ENCODE data around the gene FETUB.

Gene FETUB, protein sequence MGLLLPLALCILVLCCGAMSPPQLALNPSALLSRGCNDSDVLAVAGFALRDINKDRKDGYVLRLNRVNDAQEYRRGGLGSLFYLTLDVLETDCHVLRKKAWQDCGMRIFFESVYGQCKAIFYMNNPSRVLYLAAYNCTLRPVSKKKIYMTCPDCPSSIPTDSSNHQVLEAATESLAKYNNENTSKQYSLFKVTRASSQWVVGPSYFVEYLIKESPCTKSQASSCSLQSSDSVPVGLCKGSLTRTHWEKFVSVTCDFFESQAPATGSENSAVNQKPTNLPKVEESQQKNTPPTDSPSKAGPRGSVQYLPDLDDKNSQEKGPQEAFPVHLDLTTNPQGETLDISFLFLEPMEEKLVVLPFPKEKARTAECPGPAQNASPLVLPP

DNA sequence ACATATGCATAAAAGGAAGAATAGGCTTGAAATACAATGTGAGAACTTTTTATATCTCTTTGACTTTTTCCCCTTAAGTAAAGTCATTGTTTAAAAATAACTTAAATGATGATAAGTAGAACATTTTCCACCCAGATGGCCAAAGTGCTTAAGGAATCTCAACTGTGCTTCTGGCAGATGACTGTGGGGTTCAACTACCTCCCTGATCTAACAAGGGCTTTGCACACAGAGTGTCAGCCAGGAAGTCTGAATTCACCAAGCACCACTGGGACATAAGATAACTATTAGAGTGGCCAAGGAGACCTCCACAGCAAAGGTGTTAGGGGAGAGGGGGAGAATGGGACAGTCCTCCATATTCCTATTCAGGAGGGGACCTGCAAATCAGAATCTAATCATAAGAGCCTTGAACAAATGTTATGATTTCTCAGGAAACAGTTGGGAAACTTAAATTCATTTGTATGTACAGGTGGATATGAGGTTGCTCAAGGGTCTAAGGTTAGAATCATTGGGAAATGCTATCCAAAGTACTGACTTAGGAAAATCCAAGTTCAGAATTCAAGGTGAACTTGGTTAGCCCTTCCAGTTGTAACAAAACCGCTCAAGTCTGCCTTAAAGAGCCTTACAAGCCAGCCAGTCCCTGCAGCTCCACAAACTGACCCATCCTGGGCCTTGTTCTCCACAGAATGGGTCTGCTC lies at the start of gene FETUB:
Gene FETUB, plus strand, starts transcription at position 622 of the 695 bp plus-strand sequence. Its CDS starts 62 bp downstream, at position 684.
- no peaks in the 10 kb centered on the region for H3K9me3 ChIP-seq (ENCODE audit: control insufficient read depth, insufficient read depth, low read length)
- no CpG with 5 or more reads among the region's 1 CpG for WGBS (ENCODE audit: insufficient coverage, insufficient read length)
- H3K36me3 ChIP-seq (ENCODE audit: control insufficient read depth, insufficient read depth, low read length), result no peaks in the 10 kb centered on the region
- H3K4me1 ChIP-seq (ENCODE audit: control insufficient read depth, insufficient read depth, low read length), result 0 out of 2 replicates have a peak, but pooled peaks cover 2% of the 10 kb centered on the region
- DNase-seq (ENCODE audit: low read depth, low spot score), result no peak
- no peak within 1 kb of the TSS for H3K4me3 ChIP-seq (ENCODE audit: low read length)
- no peaks in the 10 kb centered on the region for H3K27me3 ChIP-seq (ENCODE audit: control insufficient read depth, insufficient read depth, low read length)
- no peak within 1 kb of the TSS for H3K27ac ChIP-seq (ENCODE audit: low read length)

DNA sequence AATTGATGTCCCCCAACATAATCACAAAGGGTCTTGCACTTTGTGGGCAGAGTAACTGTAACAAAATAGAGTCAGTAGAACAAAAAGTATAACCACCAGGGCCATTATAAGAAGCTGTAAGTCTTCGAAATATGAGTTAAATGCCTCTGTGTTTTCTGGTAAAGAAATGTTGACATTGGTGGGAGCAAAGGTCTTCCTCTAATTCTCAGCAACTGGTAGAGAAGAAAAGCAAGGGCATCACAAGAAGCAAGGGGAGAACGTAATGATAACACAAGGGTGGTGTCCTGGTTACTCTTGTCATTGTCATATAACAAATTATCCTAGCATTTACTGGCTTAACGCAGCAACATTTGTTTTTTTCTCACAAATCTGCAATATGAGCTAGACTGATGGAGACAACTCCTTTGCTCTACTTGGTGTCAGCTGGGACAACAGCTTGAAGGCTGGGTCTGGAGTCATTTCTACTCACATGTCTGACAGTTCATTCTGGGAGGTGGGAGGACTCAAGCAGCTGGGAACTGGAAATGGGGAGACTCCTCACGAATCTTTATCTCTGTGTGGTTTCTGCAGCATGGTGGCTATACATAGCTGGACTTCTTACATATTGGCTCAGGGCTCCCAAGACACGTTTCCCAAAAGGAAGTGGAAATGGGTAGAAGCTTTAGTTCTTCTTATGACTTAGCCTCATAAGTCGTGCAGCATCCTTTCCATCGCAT lies 49.5 kb upstream of the FETUB start:
- Histone ChIP-seq H3K27me3 (ENCODE audit: control insufficient read depth, insufficient read depth, low read length) (no peaks in the 10 kb centered on the region), H3K4me1 (ENCODE audit: control insufficient read depth, insufficient read depth, low read length) (no peaks in the 10 kb centered on the region), H3K36me3 (ENCODE audit: control insufficient read depth, insufficient read depth, low read length) (no peaks in the 10 kb centered on the region), H3K4me3 (ENCODE audit: low read length) (no peak overlapping the region), H3K9me3 (ENCODE audit: control insufficient read depth, insufficient read depth, low read length) (no peaks in the 10 kb centered on the region), H3K27ac (ENCODE audit: low read length) (no peak overlapping the region)
- no peak for DNase-seq (ENCODE audit: low read depth, low spot score)
- no CpG with 5 or more reads among the region's 7 CpGs for WGBS (ENCODE audit: insufficient coverage, insufficient read length)

DNA sequence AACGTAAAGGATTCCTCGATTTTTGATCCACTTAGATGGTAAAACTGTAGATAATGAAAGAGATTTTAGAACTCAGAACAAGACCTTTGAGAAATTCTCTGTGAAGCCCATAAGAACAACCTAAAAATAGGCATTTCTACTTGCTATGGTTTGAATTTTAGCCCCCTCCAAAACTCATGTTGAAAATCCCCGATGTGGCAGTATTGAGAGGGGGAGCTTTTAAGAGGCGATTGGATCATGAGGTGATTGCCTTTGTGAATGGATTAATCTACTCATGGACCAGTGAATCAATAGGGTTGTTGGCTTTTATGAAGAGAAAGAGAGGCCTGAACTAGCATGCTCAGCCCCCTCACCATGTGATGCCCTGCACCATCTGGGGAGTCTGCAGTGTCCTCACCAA lies 47.5 kb upstream of the FETUB start:
- Histone ChIP-seq H3K4me3 (ENCODE audit: low read length) (no peak overlapping the region), H3K4me1 (ENCODE audit: control insufficient read depth, insufficient read depth, low read length) (peaks cover 1% of the 10 kb centered on the region; the same call in 1 of the 2 replicates), H3K27me3 (ENCODE audit: control insufficient read depth, insufficient read depth, low read length) (no peaks in the 10 kb centered on the region), H3K9me3 (ENCODE audit: control insufficient read depth, insufficient read depth, low read length) (no peaks in the 10 kb centered on the region), H3K27ac (ENCODE audit: low read length) (no peak overlapping the region), H3K36me3 (ENCODE audit: control insufficient read depth, insufficient read depth, low read length) (no peaks in the 10 kb centered on the region)
- no CpG with 5 or more reads among the region's 4 CpGs for WGBS (ENCODE audit: insufficient coverage, insufficient read length)
- no peak for DNase-seq (ENCODE audit: low read depth, low spot score)

DNA sequence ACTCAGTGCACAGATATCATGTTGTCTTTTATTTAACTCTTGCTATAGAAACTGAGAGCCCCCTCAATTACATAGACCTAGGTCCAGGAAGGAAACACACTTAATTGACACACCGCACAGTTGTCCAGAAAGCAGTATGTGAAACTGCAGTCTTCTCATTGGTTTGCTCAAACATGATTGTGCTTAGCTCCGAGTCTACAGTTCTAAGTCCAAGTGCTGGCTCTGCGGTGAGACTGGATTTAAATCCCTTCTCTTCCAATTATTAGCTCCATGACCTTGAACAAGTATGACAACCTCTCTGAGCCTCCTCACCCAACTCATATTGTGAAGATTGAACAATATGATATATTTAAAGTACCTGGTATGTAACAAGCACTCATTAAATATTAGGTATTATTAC lies 46.3 kb upstream of the FETUB start:
- Histone ChIP-seq H3K36me3 (ENCODE audit: control insufficient read depth, insufficient read depth, low read length) (no peaks in the 10 kb centered on the region), H3K9me3 (ENCODE audit: control insufficient read depth, insufficient read depth, low read length) (no peaks in the 10 kb centered on the region), H3K27ac (ENCODE audit: low read length) (no peak overlapping the region), H3K27me3 (ENCODE audit: control insufficient read depth, insufficient read depth, low read length) (no peaks in the 10 kb centered on the region), H3K4me3 (ENCODE audit: low read length) (no peak overlapping the region), H3K4me1 (ENCODE audit: control insufficient read depth, insufficient read depth, low read length) (peaks cover 1% of the 10 kb centered on the region; the same call in 1 of the 2 replicates)
- no CpG with 5 or more reads among the region's 3 CpGs for WGBS (ENCODE audit: insufficient coverage, insufficient read length)
- no peak for DNase-seq (ENCODE audit: low read depth, low spot score)

DNA sequence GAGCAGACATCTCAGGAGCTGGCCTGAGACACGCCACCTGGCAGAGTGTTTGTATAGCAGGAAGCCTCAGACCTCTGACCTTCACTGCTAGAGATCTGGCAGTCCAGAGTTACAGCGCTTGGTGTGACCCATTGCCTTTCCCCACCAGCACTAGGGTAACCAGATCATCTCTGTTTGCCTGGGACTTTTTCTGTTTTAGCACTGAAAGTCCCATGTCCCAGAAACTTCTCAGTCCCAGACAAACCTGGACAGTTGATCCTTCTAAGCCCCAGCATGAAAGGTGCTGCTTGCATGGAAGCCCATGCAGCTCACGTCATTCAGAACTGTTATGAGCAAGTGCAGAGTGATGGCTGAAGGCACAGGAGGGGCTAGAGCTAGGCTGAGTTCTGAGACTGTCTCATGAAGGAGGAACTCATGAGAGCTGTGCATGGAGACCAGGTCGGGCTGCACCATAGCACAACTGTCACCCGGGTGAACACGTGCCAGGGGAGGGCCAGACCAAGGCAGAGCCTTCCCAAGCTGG lies 45.5 kb upstream of the FETUB start:
- no peaks in the 10 kb centered on the region for H3K36me3 ChIP-seq (ENCODE audit: control insufficient read depth, insufficient read depth, low read length)
- WGBS (ENCODE audit: insufficient coverage, insufficient read length), result no CpG with 5 or more reads among the region's 6 CpGs
- H3K4me1 ChIP-seq (ENCODE audit: control insufficient read depth, insufficient read depth, low read length), result peaks cover 1% of the 10 kb centered on the region; the same call in 1 of the 2 replicates
- H3K27ac ChIP-seq (ENCODE audit: low read length), result no peak overlapping the region
- H3K27me3 ChIP-seq (ENCODE audit: control insufficient read depth, insufficient read depth, low read length), result no peaks in the 10 kb centered on the region
- no peaks in the 10 kb centered on the region for H3K9me3 ChIP-seq (ENCODE audit: control insufficient read depth, insufficient read depth, low read length)
- H3K4me3 ChIP-seq (ENCODE audit: low read length), result no peak overlapping the region
- no peak for DNase-seq (ENCODE audit: low read depth, low spot score)

DNA sequence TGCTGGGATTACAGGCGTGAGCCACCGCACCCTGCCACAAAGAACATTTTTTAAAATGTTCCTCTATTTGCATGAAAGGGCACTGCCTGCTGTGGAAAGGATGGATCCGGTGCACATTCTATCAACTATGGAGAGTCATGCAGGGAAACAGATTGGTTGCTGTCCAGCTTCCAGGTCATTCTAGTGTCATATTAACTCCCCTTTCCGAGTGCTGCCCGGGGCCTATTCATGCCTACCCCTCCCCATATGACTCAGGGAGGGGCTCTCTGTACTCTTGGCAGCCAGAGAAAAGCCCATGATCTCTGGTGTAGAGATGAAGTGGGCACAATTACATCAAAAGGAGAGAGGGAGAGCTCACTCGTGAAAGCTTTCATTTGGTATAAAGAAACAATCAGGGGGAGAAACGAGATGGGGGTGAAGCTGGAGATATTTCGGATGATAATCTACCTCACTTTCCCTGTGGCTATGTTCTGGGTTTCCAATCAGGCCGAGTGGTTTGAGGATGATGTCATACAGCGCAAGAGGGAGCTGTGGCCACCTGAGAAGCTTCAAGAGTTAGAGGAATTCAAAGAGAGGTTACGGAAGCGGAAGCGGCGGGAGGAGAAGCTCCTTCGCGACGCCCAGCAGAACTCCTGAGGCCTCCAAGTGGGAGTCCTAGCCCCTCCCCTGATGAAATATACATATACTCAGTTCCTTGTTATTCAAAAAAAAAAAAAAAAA lies 43.5 kb upstream of the FETUB start:
- H3K4me1 ChIP-seq (ENCODE audit: control insufficient read depth, insufficient read depth, low read length), result peaks cover 1% of the 10 kb centered on the region; the same call in 1 of the 2 replicates
- H3K9me3 ChIP-seq (ENCODE audit: control insufficient read depth, insufficient read depth, low read length), result no peaks in the 10 kb centered on the region
- no peak for DNase-seq (ENCODE audit: low read depth, low spot score)
- H3K4me3 ChIP-seq (ENCODE audit: low read length), result no peak overlapping the region
- no peaks in the 10 kb centered on the region for H3K27me3 ChIP-seq (ENCODE audit: control insufficient read depth, insufficient read depth, low read length)
- no peak overlapping the region for H3K27ac ChIP-seq (ENCODE audit: low read length)
- H3K36me3 ChIP-seq (ENCODE audit: control insufficient read depth, insufficient read depth, low read length), result no peaks in the 10 kb centered on the region
- no CpG with 5 or more reads among the region's 17 CpGs for WGBS (ENCODE audit: insufficient coverage, insufficient read length)

DNA sequence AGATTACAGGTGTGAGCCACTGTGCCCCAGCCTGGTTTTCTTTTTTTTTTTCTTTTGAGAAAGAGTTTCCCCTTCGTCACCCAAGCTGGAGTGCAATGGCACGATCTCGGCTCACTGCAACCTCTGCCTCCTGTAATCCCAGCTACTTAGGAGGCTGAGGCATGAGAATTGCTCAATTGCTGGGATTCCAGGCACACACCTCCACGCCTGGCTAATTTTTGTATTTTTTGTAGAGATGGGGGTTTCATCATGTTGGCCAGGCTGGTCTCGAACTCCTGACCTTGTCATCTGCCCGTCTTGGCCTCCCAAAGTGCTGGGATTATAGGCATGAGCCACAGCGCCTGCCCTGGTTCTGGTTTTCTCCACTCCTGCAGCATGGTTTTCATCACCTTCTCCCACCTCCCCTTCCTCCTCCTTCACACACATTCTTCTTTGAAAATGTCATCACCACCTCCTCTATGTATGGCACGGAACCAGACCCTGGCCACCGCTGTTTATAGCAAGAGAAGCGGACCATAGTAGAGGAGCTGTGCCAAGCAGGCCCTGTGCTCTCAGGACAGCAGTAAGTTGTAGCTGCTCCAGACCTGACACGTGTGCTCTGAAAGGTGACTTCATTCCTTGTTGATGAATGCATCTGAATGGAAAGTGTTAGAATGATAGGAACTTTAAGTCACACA lies 42.0 kb upstream of the FETUB start:
- H3K27me3 ChIP-seq (ENCODE audit: control insufficient read depth, insufficient read depth, low read length), result no peaks in the 10 kb centered on the region
- H3K4me3 ChIP-seq (ENCODE audit: low read length), result no peak overlapping the region
- no CpG with 5 or more reads among the region's 11 CpGs for whole genome bisulfite sequencing (ENCODE audit: insufficient coverage, insufficient read length)
- peaks cover 1% of the 10 kb centered on the region; the same call in 1 of the 2 replicates for H3K4me1 ChIP-seq (ENCODE audit: control insufficient read depth, insufficient read depth, low read length)
- H3K36me3 ChIP-seq (ENCODE audit: control insufficient read depth, insufficient read depth, low read length), result no peaks in the 10 kb centered on the region
- no peaks in the 10 kb centered on the region for H3K9me3 ChIP-seq (ENCODE audit: control insufficient read depth, insufficient read depth, low read length)
- H3K27ac ChIP-seq (ENCODE audit: low read length), result no peak overlapping the region
- no peak for DNase-seq (ENCODE audit: low read depth, low spot score)

DNA sequence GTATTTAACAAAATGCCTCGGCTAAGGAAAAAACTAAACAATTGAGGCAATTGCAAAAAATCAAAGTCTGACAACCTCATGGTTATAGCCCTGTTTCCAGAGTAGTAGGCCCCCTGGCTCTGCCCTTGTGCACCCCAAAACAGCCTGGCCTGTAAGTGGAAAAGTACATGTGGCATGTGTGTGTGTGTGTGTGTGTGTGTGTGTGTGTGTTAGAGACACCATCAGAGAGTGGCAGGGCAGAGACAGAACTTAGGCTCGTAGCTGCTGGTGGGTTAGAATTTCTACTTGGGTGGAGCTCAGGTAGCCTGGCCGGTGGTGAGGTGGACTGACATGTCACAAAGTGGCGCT lies 41.4 kb upstream of the FETUB start:
- no CpG with 5 or more reads among the region's 4 CpGs for WGBS (ENCODE audit: insufficient coverage, insufficient read length)
- Histone ChIP-seq H3K27me3 (ENCODE audit: control insufficient read depth, insufficient read depth, low read length) (no peaks in the 10 kb centered on the region), H3K27ac (ENCODE audit: low read length) (no peak overlapping the region), H3K4me3 (ENCODE audit: low read length) (no peak overlapping the region), H3K9me3 (ENCODE audit: control insufficient read depth, insufficient read depth, low read length) (no peaks in the 10 kb centered on the region), H3K36me3 (ENCODE audit: control insufficient read depth, insufficient read depth, low read length) (no peaks in the 10 kb centered on the region), H3K4me1 (ENCODE audit: control insufficient read depth, insufficient read depth, low read length) (peaks cover 1% of the 10 kb centered on the region; the same call in 1 of the 2 replicates)
- DNase-seq (ENCODE audit: low read depth, low spot score), result no peak

DNA sequence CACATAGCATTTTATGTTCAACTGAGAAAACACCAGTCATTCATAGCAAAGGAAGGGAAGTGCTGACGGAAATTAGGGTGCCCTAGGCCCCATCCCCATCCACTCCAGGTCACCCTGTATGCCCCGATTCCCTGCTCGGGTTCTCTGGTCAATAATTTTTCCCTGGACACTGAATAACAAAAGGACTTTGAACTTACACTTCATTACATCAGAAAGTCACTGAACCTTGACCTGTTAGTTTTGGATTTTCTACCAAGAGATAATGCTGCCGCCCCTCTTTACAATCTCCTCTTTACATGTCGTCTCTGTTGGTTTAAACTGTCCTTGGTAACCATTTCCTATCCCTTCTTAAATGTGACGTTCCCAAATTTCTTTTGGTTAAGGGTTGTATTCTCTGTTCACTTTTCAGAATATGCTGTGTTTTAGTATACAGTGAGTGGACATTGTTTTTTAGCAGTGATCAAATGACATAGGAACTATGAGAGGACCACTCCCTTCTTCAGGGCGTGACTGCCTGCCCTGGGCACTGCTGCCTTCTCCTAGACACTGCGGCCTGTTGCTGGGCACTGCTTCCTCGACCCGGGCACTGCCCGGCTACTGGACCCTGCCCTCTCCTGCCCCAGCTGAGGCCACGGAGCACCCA lies 40.9 kb upstream of the FETUB start:
- H3K9me3 ChIP-seq (ENCODE audit: control insufficient read depth, insufficient read depth, low read length), result no peaks in the 10 kb centered on the region
- no peak overlapping the region for H3K27ac ChIP-seq (ENCODE audit: low read length)
- H3K27me3 ChIP-seq (ENCODE audit: control insufficient read depth, insufficient read depth, low read length), result no peaks in the 10 kb centered on the region
- DNase-seq (ENCODE audit: low read depth, low spot score), result no peak
- WGBS (ENCODE audit: insufficient coverage, insufficient read length), result no CpG with 5 or more reads among the region's 12 CpGs
- H3K36me3 ChIP-seq (ENCODE audit: control insufficient read depth, insufficient read depth, low read length), result no peaks in the 10 kb centered on the region
- H3K4me1 ChIP-seq (ENCODE audit: control insufficient read depth, insufficient read depth, low read length), result peaks cover 1% of the 10 kb centered on the region; the same call in 1 of the 2 replicates
- H3K4me3 ChIP-seq (ENCODE audit: low read length), result no peak overlapping the region
